Measurements from ENCODE around the gene IFRD2.

Gene IFRD2

GRCh38 chr3:50295553-50296431 lies 3.6 kb upstream of the IFRD2 start:
- TF ChIP-seq, protein P1, sequence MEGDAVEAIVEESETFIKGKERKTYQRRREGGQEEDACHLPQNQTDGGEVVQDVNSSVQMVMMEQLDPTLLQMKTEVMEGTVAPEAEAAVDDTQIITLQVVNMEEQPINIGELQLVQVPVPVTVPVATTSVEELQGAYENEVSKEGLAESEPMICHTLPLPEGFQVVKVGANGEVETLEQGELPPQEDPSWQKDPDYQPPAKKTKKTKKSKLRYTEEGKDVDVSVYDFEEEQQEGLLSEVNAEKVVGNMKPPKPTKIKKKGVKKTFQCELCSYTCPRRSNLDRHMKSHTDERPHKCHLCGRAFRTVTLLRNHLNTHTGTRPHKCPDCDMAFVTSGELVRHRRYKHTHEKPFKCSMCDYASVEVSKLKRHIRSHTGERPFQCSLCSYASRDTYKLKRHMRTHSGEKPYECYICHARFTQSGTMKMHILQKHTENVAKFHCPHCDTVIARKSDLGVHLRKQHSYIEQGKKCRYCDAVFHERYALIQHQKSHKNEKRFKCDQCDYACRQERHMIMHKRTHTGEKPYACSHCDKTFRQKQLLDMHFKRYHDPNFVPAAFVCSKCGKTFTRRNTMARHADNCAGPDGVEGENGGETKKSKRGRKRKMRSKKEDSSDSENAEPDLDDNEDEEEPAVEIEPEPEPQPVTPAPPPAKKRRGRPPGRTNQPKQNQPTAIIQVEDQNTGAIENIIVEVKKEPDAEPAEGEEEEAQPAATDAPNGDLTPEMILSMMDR (conservative IDR thresholded peaks at IDR 0.05; ENCODE audit: low read depth, low read length) = no peak
- DNase-seq (ENCODE audit: low read depth) = no peak
- H3K4me3 ChIP-seq (ENCODE audit: low read length) = no peak overlapping the region

GRCh38 chr3:50294492-50295403 lies 2.5 kb upstream of the IFRD2 start:
- TF ChIP-seq, protein P1 (conservative IDR thresholded peaks at IDR 0.05; ENCODE audit: low read depth, low read length) = no peak
- no peak for DNase-seq (ENCODE audit: low read depth)

DNA sequence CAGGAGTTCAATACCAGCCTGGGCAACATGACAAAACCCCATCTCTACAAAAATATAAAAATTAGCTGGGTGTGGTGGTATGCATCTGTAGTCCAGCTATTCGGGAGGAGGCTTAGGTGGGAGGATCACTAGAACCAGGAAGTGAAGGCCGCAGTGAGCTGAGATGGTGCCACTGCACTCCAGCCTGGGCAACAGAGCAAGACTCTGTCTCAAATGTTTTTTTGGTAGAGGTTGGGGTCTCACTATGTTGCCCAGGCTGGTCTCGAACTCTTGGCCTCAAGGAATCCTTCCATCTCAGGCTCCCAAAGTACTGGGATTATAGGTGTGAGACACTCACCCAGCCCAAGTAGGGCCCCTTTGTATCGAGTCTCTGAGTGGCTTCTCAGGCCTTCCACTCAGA lies 1.9 kb upstream of the IFRD2 start:
- TF ChIP-seq, protein P1 (conservative IDR thresholded peaks at IDR 0.05; ENCODE audit: low read depth, low read length) = no peak
- no peak overlapping the region for H3K4me3 ChIP-seq (ENCODE audit: low read length)
- no peak for DNase-seq (ENCODE audit: low read depth)

More at GRCh38 chr3:50294492-50295403, 2.5 kb upstream of the IFRD2 start:
- no peak overlapping the region for H3K4me3 ChIP-seq (ENCODE audit: low read length)

- TF ChIP-seq, protein P1 (conservative IDR thresholded peaks at IDR 0.05; ENCODE audit: low read depth, low read length) = no peak
- no peak overlapping the region for H3K4me3 ChIP-seq (ENCODE audit: low read length)
- no peak for DNase-seq (ENCODE audit: low read depth)
Measured at GRCh38 chr3:50293079-50293801, 1.0 kb upstream of the IFRD2 start.

DNA sequence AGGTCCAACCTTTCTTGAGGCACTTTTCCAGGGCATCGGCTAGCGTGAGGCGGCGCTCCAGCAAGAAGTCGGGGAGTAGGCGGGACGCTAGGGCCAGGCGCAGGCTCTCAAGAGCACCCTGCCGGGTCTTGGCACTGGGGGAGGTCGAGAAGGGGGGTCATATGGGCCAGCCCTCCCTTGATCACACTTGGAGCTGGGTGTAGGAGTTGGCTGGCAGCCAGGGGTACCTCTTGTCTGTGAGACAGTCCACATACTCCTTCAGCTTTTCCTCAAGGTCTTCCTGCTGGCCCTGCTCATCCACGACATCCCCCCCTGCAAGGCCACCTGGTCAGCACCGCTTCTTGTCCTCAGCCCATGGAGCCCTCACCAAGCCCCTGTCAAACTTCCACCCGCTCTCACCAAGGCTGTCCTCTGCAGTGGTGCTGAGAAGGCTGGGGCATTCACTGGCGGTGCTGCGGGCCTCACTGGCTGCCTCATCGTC lies 2.0 kb downstream of the IFRD2 start:
- DNase-seq (ENCODE audit: low read depth) = no peak
- H3K4me3 ChIP-seq (ENCODE audit: low read length) = no peak overlapping the region
- TF ChIP-seq, protein P1 (conservative IDR thresholded peaks at IDR 0.05; ENCODE audit: low read depth, low read length) = no peak

GRCh38 chr3:50289130-50289529 lies 3.1 kb downstream of the IFRD2 start:
- DNase-seq (ENCODE audit: low read depth) = no peak
- TF ChIP-seq, protein P1 (conservative IDR thresholded peaks at IDR 0.05; ENCODE audit: low read depth, low read length) = no peak
- no peak overlapping the region for H3K4me3 ChIP-seq (ENCODE audit: low read length)

Data from retinal pigment epithelial cell (primary cell).